ENCODE results near the gene AIF1L. TPM values are rescaled to one million over a fixed set of nuclear protein-coding genes. Genes with fewer than 3 reads are reported as not detected.

The AIF1L gene
- total RNA-seq = 2.1 and 63.4 TPM in 2 replicates

DNA sequence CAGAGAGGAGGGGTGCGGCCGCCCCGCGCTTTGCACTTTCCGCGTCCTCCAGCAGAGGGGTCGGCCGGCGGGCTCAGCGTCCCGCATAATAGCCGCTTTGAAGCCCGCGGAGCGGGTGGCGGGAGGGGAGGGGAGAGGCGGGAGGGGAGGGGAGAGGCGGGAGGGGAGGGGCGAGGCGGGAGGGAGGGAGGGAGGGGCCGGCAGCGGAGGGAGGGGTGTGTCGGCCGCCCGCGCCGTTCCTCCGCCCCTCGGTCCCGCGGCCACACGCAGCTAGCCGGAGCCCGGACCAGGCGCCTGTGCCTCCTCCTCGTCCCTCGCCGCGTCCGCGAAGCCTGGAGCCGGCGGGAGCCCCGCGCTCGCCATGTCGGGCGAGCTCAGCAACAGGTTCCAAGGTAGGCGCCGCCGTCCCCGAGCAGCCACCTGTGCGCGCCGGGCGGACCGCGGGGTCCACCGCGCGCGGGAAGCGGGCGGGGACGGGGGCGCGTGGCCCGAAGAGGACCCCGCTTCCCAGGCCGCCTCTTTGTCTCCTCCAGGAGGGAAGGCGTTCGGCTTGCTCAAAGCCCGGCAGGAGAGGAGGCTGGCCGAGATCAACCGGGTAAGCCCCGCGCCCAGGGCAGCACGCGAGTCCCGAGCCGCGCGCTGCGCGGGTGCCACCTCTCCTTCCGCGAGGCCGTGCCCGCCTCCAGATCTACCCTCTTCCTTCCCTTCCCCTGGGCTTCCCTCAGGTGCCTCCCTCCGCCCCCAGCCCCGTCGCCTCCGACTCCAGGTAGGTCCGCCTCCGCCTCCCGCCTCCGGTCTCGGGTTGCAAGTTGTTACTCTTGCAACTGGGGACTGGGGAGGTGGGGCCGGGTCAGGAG lies at the start of gene AIF1L:
Gene AIF1L (plus strand): TSS at position 263 of the 857 bp plus-strand sequence. CDS start 99 bp downstream, at position 362.

DNA sequence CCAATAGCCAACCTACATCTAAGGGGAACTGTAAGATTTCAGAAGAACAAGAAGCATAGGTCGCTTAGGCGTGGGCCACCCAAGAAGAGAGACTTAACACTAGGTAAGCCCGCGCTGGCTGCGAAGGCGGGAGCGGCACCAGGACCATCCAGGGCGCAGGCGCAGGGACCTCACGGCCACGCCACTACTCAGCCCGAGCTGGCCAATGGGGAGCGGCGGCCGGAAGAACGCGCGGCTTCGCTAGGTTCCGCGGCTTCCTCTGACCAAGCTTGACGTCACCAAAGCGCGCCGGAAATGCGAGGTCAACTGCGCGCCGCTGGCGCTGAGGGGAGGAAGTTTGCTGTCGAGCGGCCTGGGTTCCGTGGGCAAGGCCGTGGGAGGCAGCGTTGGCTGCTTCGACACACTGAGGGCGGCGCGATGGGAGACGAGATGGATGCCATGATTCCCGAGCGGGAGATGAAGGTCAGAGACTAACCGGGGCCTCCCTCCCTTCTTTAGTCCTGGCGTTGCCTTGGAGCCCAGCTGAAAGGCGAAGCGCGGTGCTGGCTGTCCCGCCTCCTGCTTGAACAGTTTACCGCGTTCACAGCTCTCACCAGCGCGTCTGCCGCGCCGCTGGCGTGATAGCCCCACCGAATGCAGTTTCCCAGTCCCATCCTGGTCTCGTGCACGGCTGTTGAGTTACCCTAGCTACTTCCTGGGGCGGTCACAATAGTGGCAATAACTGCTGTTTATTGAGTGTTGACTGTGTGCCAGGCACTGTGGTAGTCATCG lies 29.1 kb downstream of the AIF1L start, which contains the start of gene NUP214:
Gene NUP214 (plus strand): TSS at position 299 of the 771 bp plus-strand sequence. CDS start 119 bp downstream, at position 418.

Other genes with a start within 250 kb of the AIF1L start
- not detected in 2 replicates for gene QRFP, start 199.7 kb upstream of the AIF1L start, total RNA-seq
- 1.3 TPM in 1 of 2 replicates, not detected in the other for gene FIBCD1, start 157.3 kb upstream of the AIF1L start, total RNA-seq
- gene LAMC3, start 87.4 kb upstream of the AIF1L start, total RNA-seq = not detected in 2 replicates
- gene NUP214, start 29.1 kb downstream of the AIF1L start, total RNA-seq = 10.6 and 15.3 TPM in 2 replicates
- gene FAM78A, start 180.0 kb downstream of the AIF1L start, total RNA-seq = 0.72 TPM in 1 of 2 replicates, not detected in the other
- gene PLPP7, start 193.2 kb downstream of the AIF1L start, total RNA-seq = 2.2 TPM in 1 of 2 replicates, not detected in the other

Data from tracheal epithelial cell (primary cell).